Panc1 (cell line): ENCODE measurements around the gene UBE3B. TPM values are rescaled to one million over a fixed set of nuclear protein-coding genes. Genes with fewer than 3 reads are reported as not detected.

ENCODE experiments used
- ATAC-seq: fragments of 200-7000 bp; cut with Tn5 transposase; 2 replicates; pipeline ENCODE4 v1.9.1; 2020; ENCODE audit warnings: mild to moderate bottlenecking, moderate library complexity
- BruUV-seq: library from RNA; stranded (reverse); fragments of 400-500 nt; replicated peaks from 2 replicates; lab custom pipeline; 2021; lab: Mats Ljungman, UMichigan
- CTCF ChIA-PET: fragments of 300-600 bp; sonication (Branson Sonifier 250); formaldehyde crosslinking; loops from one replicate; lab custom pipeline; 2022; ENCODE audit warnings: antibody characterized with exemption; lab: Charles Lee
- POLR2A ChIA-PET: fragments of 300-600 bp; sonication (Branson Sonifier 250); formaldehyde crosslinking; loops from one replicate; lab custom pipeline; 2022; ENCODE audit warnings: antibody characterized with exemption; lab: Charles Lee
- DNase-seq: peaks from one replicate; pipeline ENCODE4 v3.0.0-alpha.2; 2010; ENCODE audit warnings: low read depth, low spot score
- H3K27ac ChIP-seq: 2 replicates; pipeline ENCODE4 v1.5.1; 2011; ENCODE audit warnings: mild to moderate bottlenecking, low read length, inconsistent platforms
- H3K27me3 ChIP-seq: fragments of 200-500 bp; sonication (Bioruptor generic); 2 replicates; pipeline ENCODE4 v1.6.0; 2014; ENCODE audit warnings: low read length, inconsistent platforms; ENCODE audit not compliant: control insufficient read depth, insufficient read depth
- H3K36me3 ChIP-seq: fragments of 200-500 bp; sonication (Bioruptor generic); 2 replicates; pipeline ENCODE4 v1.5.1; 2014; ENCODE audit warnings: inconsistent platforms, mild to moderate bottlenecking, low read length, moderate library complexity; ENCODE audit not compliant: control insufficient read depth, insufficient read depth
- H3K4me1 ChIP-seq: 2 replicates; pipeline ENCODE4 v1.5.1; 2011; ENCODE audit warnings: inconsistent platforms, mild to moderate bottlenecking, low read length, moderate library complexity; ENCODE audit not compliant: control insufficient read depth, insufficient read depth
- H3K4me3 ChIP-seq, 2 experiments: 2 replicates each; pipeline ENCODE4 v1.5.1; 2011 to 2012; ENCODE audit warnings: low read depth in 2 of 2, low read length in 2 of 2, mild to moderate bottlenecking in 2 of 2, inconsistent platforms in 1 of 2, moderate library complexity in 1 of 2
- H3K9me3 ChIP-seq: fragments of 200-500 bp; sonication (Bioruptor generic); 2 replicates; pipeline ENCODE4 v1.5.1; 2014; ENCODE audit warnings: low read depth, mild to moderate bottlenecking, inconsistent platforms, low read length, moderate library complexity; ENCODE audit not compliant: control insufficient read depth, insufficient read depth
- POLR2AphosphoS5 ChIP-seq: IDR thresholded peaks from 2 replicates; pipeline ENCODE4 v1.6.1; 2012; ENCODE audit warnings: mild to moderate bottlenecking, low read depth, low read length, moderate library complexity
- SIN3A ChIP-seq: IDR thresholded peaks from 2 replicates; pipeline ENCODE4 v1.6.1; 2012; ENCODE audit warnings: low read depth, mild to moderate bottlenecking, low read length, moderate library complexity, borderline replicate concordance; ENCODE audit not compliant: insufficient read depth
- TCF7L2 ChIP-seq: IDR thresholded peaks from 2 replicates; pipeline ENCODE4 v1.6.1; 2011; ENCODE audit warnings: mild to moderate bottlenecking, low read depth, low read length, inconsistent platforms
- in situ Hi-C: cut with HindIII; loops from 2 replicates; pipeline ENCODE4 v1.10.0; 2016; ENCODE audit warnings: low sequenced_read_pairs, low pct_unique_long_range_greater_than_20kb
- intact Hi-C: fragments of 100-400 bp; cut with micrococcal nuclease; formaldehyde crosslinking; loops from one replicate; pipeline ENCODE4 v1.10.0; 2022; ENCODE audit not compliant: unreplicated experiment
- total RNA-seq: library from RNA; stranded (reverse); gene quantifications from one replicate; pipeline ENCODE4 v1.2.1, GENCODE V29; 2021; ENCODE audit not compliant: unreplicated experiment
- TF ChIP-seq, protein P1 (sequence below), 2 experiments: IDR thresholded peaks; 2 replicates each; pipeline ENCODE4 v1.6.1; 2011 to 2012; ENCODE audit warnings: low read depth in 2 of 2, control low read depth in 1 of 2, low read length in 1 of 2, mild to moderate bottlenecking in 1 of 2, moderate library complexity in 1 of 2; ENCODE audit not compliant: insufficient read depth in 1 of 2
- TF ChIP-seq, protein P2 (sequence below): fragments of 450-650 bp; IDR thresholded peaks from 2 replicates; pipeline ENCODE4 v1.5.1; 2017; ENCODE audit warnings: mild to moderate bottlenecking

The UBE3B gene
- total RNA-seq, 1 experiment from 2014 or later: 38.9 TPM

DNA sequence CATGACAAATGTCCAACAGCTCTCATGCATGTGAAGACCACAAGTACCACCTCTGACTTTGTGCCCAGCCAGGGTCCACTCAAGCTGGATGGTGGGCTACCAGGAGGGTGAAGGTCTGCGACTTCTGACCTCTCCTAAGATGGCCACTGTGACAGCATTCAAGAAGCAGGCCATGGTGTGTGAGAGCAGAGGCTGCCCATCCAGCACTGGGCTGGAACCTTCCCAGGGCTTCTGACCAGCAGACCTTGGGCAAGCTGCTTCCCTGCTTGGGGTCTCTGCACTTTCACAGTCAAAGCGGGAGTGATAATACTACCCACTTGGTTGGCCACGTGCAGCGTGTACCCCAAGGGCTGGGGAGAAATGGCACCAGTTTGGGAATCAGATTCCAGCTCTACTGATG, 85.4 kb downstream of the UBE3B start:
- ChIA-PET POLR2A (no interaction called here), CTCF (no interaction called here)
- no peak overlapping the region for H3K4me3 ChIP-seq
- H3K27me3 ChIP-seq: no peaks in the 10 kb centered on the region
- in situ Hi-C loops: no loop called here
- BruUV-seq: no TSS peak
- H3K9me3 ChIP-seq: no peaks in the 10 kb centered on the region
- TF ChIP-seq TCF7L2 (no peak), SIN3A (no peak), POLR2AphosphoS5 (no peak)
- TF ChIP-seq, protein P1, sequence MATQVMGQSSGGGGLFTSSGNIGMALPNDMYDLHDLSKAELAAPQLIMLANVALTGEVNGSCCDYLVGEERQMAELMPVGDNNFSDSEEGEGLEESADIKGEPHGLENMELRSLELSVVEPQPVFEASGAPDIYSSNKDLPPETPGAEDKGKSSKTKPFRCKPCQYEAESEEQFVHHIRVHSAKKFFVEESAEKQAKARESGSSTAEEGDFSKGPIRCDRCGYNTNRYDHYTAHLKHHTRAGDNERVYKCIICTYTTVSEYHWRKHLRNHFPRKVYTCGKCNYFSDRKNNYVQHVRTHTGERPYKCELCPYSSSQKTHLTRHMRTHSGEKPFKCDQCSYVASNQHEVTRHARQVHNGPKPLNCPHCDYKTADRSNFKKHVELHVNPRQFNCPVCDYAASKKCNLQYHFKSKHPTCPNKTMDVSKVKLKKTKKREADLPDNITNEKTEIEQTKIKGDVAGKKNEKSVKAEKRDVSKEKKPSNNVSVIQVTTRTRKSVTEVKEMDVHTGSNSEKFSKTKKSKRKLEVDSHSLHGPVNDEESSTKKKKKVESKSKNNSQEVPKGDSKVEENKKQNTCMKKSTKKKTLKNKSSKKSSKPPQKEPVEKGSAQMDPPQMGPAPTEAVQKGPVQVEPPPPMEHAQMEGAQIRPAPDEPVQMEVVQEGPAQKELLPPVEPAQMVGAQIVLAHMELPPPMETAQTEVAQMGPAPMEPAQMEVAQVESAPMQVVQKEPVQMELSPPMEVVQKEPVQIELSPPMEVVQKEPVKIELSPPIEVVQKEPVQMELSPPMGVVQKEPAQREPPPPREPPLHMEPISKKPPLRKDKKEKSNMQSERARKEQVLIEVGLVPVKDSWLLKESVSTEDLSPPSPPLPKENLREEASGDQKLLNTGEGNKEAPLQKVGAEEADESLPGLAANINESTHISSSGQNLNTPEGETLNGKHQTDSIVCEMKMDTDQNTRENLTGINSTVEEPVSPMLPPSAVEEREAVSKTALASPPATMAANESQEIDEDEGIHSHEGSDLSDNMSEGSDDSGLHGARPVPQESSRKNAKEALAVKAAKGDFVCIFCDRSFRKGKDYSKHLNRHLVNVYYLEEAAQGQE (IDR thresholded peaks at IDR 0.05; ENCODE audit: insufficient read depth in 1 of 2, low read depth in 2 of 2, low read length in 1 of 2): no peak
- H3K4me1 ChIP-seq: no peaks in the 10 kb centered on the region
- DNase-seq: no peak
- no peak for ATAC-seq
- intact Hi-C loops: no loop called here
- H3K36me3 ChIP-seq: no peaks in the 10 kb centered on the region
- no peak overlapping the region for H3K27ac ChIP-seq

DNA sequence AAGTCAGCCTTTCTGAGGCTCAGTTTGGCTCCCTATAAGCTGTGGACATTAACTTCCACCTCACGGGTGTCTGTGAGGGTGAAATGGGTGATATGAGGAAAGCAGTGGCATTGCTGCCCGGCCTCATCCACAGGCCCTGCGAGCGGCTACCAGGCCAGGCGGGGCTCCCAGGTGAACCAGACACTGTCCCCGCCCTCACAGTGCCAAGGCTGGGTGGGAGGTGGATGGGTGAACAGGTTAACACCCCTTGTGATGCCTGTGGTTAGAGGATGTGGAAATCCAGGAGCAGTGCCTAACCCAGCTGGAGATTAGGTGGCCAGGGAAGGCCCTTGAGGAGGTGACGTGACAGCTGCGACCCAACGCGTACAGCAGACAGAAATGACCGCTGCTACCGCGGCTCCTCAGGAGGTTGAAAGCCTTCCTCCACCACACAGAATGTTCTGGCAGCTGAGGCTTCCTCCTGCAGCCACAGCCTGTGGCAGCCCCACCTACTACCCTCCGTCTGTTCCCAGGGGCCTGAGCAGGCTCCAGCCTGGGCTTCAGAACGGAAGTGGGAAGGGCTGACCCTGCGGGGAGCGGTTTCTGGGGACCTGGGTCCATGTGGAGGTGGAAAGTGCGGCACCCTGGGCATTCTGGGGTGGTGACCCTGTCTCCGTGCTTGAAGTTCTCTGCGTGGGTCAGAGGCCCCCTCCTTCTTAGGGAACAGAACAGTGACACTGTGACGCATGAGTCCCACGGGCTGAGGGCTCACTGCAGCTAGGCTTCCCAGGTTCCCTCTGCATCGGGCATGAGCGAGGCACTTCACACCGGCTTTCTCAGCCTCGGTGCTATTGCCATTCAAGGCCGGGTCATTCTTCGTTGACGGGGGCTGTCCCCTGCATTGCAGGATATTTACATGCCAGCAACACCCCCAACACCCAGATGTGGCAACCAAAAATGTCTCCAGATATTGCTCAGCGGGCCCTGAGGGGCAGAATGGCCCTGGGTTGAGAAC, 86.2 kb downstream of the UBE3B start:
- BruUV-seq: no TSS peak
- no peak for ATAC-seq
- no peak overlapping the region for H3K4me3 ChIP-seq
- ChIA-PET CTCF (no interaction called here), POLR2A (no interaction called here)
- TF ChIP-seq SIN3A (no peak), POLR2AphosphoS5 (no peak), TCF7L2 (no peak)
- TF ChIP-seq, protein P1 (IDR thresholded peaks at IDR 0.05; ENCODE audit: insufficient read depth in 1 of 2, low read depth in 2 of 2, low read length in 1 of 2): no peak
- TF ChIP-seq, protein P2, sequence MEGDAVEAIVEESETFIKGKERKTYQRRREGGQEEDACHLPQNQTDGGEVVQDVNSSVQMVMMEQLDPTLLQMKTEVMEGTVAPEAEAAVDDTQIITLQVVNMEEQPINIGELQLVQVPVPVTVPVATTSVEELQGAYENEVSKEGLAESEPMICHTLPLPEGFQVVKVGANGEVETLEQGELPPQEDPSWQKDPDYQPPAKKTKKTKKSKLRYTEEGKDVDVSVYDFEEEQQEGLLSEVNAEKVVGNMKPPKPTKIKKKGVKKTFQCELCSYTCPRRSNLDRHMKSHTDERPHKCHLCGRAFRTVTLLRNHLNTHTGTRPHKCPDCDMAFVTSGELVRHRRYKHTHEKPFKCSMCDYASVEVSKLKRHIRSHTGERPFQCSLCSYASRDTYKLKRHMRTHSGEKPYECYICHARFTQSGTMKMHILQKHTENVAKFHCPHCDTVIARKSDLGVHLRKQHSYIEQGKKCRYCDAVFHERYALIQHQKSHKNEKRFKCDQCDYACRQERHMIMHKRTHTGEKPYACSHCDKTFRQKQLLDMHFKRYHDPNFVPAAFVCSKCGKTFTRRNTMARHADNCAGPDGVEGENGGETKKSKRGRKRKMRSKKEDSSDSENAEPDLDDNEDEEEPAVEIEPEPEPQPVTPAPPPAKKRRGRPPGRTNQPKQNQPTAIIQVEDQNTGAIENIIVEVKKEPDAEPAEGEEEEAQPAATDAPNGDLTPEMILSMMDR: no peak
- no peak overlapping the region for H3K27ac ChIP-seq
- no peaks in the 10 kb centered on the region for H3K9me3 ChIP-seq
- H3K27me3 ChIP-seq: no peaks in the 10 kb centered on the region
- DNase-seq: no peak
- H3K4me1 ChIP-seq: no peaks in the 10 kb centered on the region
- intact Hi-C loops: no loop called here
- in situ Hi-C loops: no loop called here
- H3K36me3 ChIP-seq: no peaks in the 10 kb centered on the region
